H9 (cell line): ENCODE results near the gene PAX3. TPM values are rescaled to one million over a fixed set of nuclear protein-coding genes. Genes with fewer than 3 reads are reported as not detected.

Source experiments
- DNase-seq: peaks from one replicate; pipeline ENCODE4 v3.0.0-alpha.2; 2017
- H2AFZ ChIP-seq: one replicate; pipeline ENCODE4 v1.6.1; 2013; ENCODE audit warnings: mild to moderate bottlenecking, low read length, control low read depth, moderate library complexity
- H2AK5ac ChIP-seq: 2 replicates; pipeline ENCODE4 v1.6.1; 2013; ENCODE audit warnings: low read length, control low read depth, mixed read lengths; ENCODE audit not compliant: insufficient read length
- H2BK120ac ChIP-seq: one replicate; pipeline ENCODE4 v1.6.1; 2013; ENCODE audit warnings: low read depth, mild to moderate bottlenecking, low read length, control low read depth, inconsistent platforms; ENCODE audit not compliant: poor library complexity, severe bottlenecking
- H2BK12ac ChIP-seq: 2 replicates; pipeline ENCODE4 v1.6.1; 2013; ENCODE audit warnings: low read length, control low read depth, mixed read lengths, low read depth; ENCODE audit not compliant: insufficient read length
- H2BK15ac ChIP-seq: 2 replicates; pipeline ENCODE4 v1.6.1; 2013; ENCODE audit warnings: low read depth, low read length, control low read depth
- H2BK20ac ChIP-seq: one replicate; pipeline ENCODE4 v1.6.1; 2013; ENCODE audit warnings: low read depth, mild to moderate bottlenecking, low read length, control low read depth, inconsistent platforms; ENCODE audit not compliant: poor library complexity, severe bottlenecking
- H2BK5ac ChIP-seq: 2 replicates; pipeline ENCODE4 v1.6.1; 2013; ENCODE audit warnings: low read length, control low read depth, mixed read lengths; ENCODE audit not compliant: insufficient read length
- H3K14ac ChIP-seq: 2 replicates; pipeline ENCODE4 v1.6.1; 2013; ENCODE audit warnings: low read length, control low read depth; ENCODE audit not compliant: insufficient read depth
- H3K18ac ChIP-seq: 2 replicates; pipeline ENCODE4 v1.6.1; 2013; ENCODE audit warnings: low read depth, mild to moderate bottlenecking, mixed read lengths, low read length, control low read depth; ENCODE audit not compliant: insufficient read length
- H3K23ac ChIP-seq: 2 replicates; pipeline ENCODE4 v1.6.1; 2013; ENCODE audit warnings: low read length, control low read depth, mixed read lengths, low read depth; ENCODE audit not compliant: insufficient read length
- H3K23me2 ChIP-seq: 2 replicates; pipeline ENCODE4 v1.6.1; 2013; ENCODE audit warnings: low read depth, mild to moderate bottlenecking, mixed read lengths, low read length, control low read depth; ENCODE audit not compliant: insufficient read length, poor library complexity, severe bottlenecking
- H3K27ac ChIP-seq: 2 replicates; pipeline ENCODE4 v1.5.1; 2013; ENCODE audit warnings: low read length, control low read depth, mixed read lengths, low read depth; ENCODE audit not compliant: insufficient read length
- H3K27me3 ChIP-seq: 2 replicates; pipeline ENCODE4 v1.6.1; 2013; ENCODE audit warnings: low read length, control low read depth, inconsistent platforms; ENCODE audit not compliant: insufficient read depth
- H3K4ac ChIP-seq: 2 replicates; pipeline ENCODE4 v1.6.1; 2013; ENCODE audit warnings: low read depth, mild to moderate bottlenecking, control low read depth, inconsistent platforms, low read length, moderate library complexity
- H3K4me1 ChIP-seq: 2 replicates; pipeline ENCODE4 v1.6.1; 2013; ENCODE audit warnings: low read length, control low read depth, inconsistent platforms; ENCODE audit not compliant: insufficient read depth
- H3K4me2 ChIP-seq: 2 replicates; pipeline ENCODE4 v1.6.1; 2013; ENCODE audit warnings: low read length, control low read depth, mixed read lengths; ENCODE audit not compliant: insufficient read length, insufficient read depth
- H3K56ac ChIP-seq: 2 replicates; pipeline ENCODE4 v1.6.1; 2013; ENCODE audit warnings: low read depth, mild to moderate bottlenecking, mixed read lengths, low read length, control low read depth; ENCODE audit not compliant: insufficient read length
- H3K79me1 ChIP-seq: 2 replicates; pipeline ENCODE4 v1.6.1; 2013; ENCODE audit warnings: low read depth, mild to moderate bottlenecking, moderate library complexity, low read length, control low read depth, inconsistent platforms; ENCODE audit not compliant: insufficient read depth, poor library complexity, severe bottlenecking
- H3K79me2 ChIP-seq: 2 replicates; pipeline ENCODE4 v1.6.1; 2013; ENCODE audit warnings: low read length, control low read depth, inconsistent platforms; ENCODE audit not compliant: insufficient read depth
- H3K9ac ChIP-seq: 2 replicates; pipeline ENCODE4 v1.6.1; 2013; ENCODE audit warnings: low read length, control low read depth, mixed read lengths; ENCODE audit not compliant: insufficient read length; ENCODE audit errors: extremely low read depth
- H3K9me3 ChIP-seq: one replicate; pipeline ENCODE4 v1.6.1; 2013; ENCODE audit warnings: low read depth, low read length, inconsistent platforms; ENCODE audit not compliant: control insufficient read depth
- H3T11ph ChIP-seq: one replicate; pipeline ENCODE4 v1.6.1; 2013; ENCODE audit warnings: mild to moderate bottlenecking, low read length, control low read depth, inconsistent platforms
- H4K20me1 ChIP-seq: one replicate; pipeline ENCODE4 v1.6.1; 2013; ENCODE audit not compliant: control insufficient read depth, insufficient read length, insufficient read depth
- H4K5ac ChIP-seq: 2 replicates; pipeline ENCODE4 v1.6.1; 2013; ENCODE audit warnings: low read depth, mild to moderate bottlenecking, mixed read lengths, low read length, control low read depth; ENCODE audit not compliant: insufficient read length
- H4K8ac ChIP-seq: replicated peaks from 2 replicates; pipeline ENCODE4 v1.6.1; 2013; ENCODE audit warnings: low read length, control low read depth, mixed read lengths, low read depth; ENCODE audit not compliant: insufficient read length
- H4K91ac ChIP-seq: 2 replicates; pipeline ENCODE4 v1.6.1; 2013; ENCODE audit warnings: low read depth, mild to moderate bottlenecking, moderate library complexity, mixed read lengths, low read length, control low read depth; ENCODE audit not compliant: insufficient read length
- H3K27ac Mint-ChIP-seq, 3 experiments: 2 replicates in 2 of 3; 3 replicates in 1 of 3; pipeline ENCODE4 v1.8.0; 2020 to 2021; ENCODE audit warnings: mixed read lengths in 3 of 3, mild to moderate bottlenecking in 1 of 3, moderate library complexity in 1 of 3
- H3K27me3 Mint-ChIP-seq: 2 replicates; pipeline ENCODE4 v1.8.0; 2021; ENCODE audit warnings: low read depth, mild to moderate bottlenecking, moderate library complexity, mixed read lengths
- H3K36me3 Mint-ChIP-seq, 3 experiments: 2 replicates in 2 of 3; 3 replicates in 1 of 3; pipeline ENCODE4 v1.8.0; 2020 to 2021; ENCODE audit warnings: low read depth in 3 of 3, mixed read lengths in 3 of 3; ENCODE audit not compliant: insufficient read depth in 1 of 3
- H3K4me1 Mint-ChIP-seq, 2 experiments: 2 replicates each; pipeline ENCODE4 v1.8.0; 2020; ENCODE audit warnings: mixed read lengths in 2 of 2
- H3K4me3 Mint-ChIP-seq, 2 experiments: 2 replicates in 1 of 2; 3 replicates in 1 of 2; pipeline ENCODE4 v1.8.0; 2020 to 2021; ENCODE audit warnings: mild to moderate bottlenecking in 2 of 2, mixed read lengths in 2 of 2, moderate library complexity in 1 of 2
- H3K9me3 Mint-ChIP-seq, 2 experiments: 2 replicates in 1 of 2; 3 replicates in 1 of 2; pipeline ENCODE4 v1.8.0; 2020; ENCODE audit warnings: mild to moderate bottlenecking in 2 of 2, mixed read lengths in 2 of 2, moderate library complexity in 1 of 2
- CTCF ChIP-seq: fragments of 200-600 bp; sonication (generic); conservative IDR thresholded peaks from 3 replicates; pipeline ENCODE4 v1.8.0; 2021; ENCODE audit warnings: antibody characterized with exemption, mild to moderate bottlenecking
- WGBS: extraction: QIAGEN DNeasy Blood & Tissue Kit; methylation state at CpG from one replicate; pipeline ENCODE4 v1.1.7; 2013; ENCODE audit warnings: missing lambda C conversion rate, low lambda C conversion rate, mixed read lengths; ENCODE audit not compliant: insufficient read length; ENCODE audit errors: extremely low coverage; 5-methylcytosine and 5-hydroxymethylcytosine counted together
- total RNA-seq: library from RNA; stranded (reverse); gene quantifications from 2 replicates; pipeline ENCODE4 v1.2.1, GENCODE V29; 2021

The PAX3 gene
- total RNA-seq, 1 experiment from 2014 or later = not detected

- Mint-ChIP-seq H3K36me3 (no peaks in the 10 kb centered on the region), H3K4me1 (peaks cover 24 to 57% of the 10 kb centered on the region in 2 experiments), H3K9me3 (peaks cover 0 to 13% of the 10 kb centered on the region in 2 experiments; a peak in 2 of 5 replicates), H3K27ac (no peak overlapping the region), H3K4me3 (no peak overlapping the region), H3K27me3 (peaks cover 99% of the 10 kb centered on the region)
- Histone ChIP-seq H2AFZ (no peak overlapping the region), H3K4me1 (peaks cover 6% of the 10 kb centered on the region), H3K79me2 (no peaks in the 10 kb centered on the region), H4K20me1 (no peaks in the 10 kb centered on the region), H4K5ac (no peak overlapping the region), H3K27me3 (peaks cover 56% of the 10 kb centered on the region), H3K27ac (no peak overlapping the region), H4K8ac (no peak overlapping the region), H2AK5ac (no peak overlapping the region), H3K23ac (no peak overlapping the region), H2BK5ac (no peak overlapping the region), H2BK12ac (no peak overlapping the region), H3K79me1 (no peaks in the 10 kb centered on the region), H3K56ac (no peak overlapping the region), H3K14ac (no peak overlapping the region), H3K4me2 (no peak overlapping the region), H3T11ph (no peak overlapping the region), H3K23me2 (peaks cover 3% of the 10 kb centered on the region), H2BK20ac (no peak overlapping the region), H2BK15ac (no peak overlapping the region), H4K91ac (no peak overlapping the region), H2BK120ac (no peak overlapping the region), H3K18ac (no peak overlapping the region), H3K9me3 (no peaks in the 10 kb centered on the region), H3K4ac (no peak overlapping the region), H3K9ac (no peak overlapping the region)
- WGBS = no CpG with 5 or more reads among the region's 4 CpGs
- no peak for TF ChIP-seq CTCF
- DNase-seq = no peak
Measured at GRCh38 chr2:222287862-222288479, 10.8 kb downstream of the PAX3 start.
